NCI-H1105 treated with DMSO at 0.1 percent for 48 hours (cell line): Measurements from ENCODE around the gene SIRT2.
"Not testable (repeated sequence)": the region's sequence is repeated elsewhere in the genome, so short reads cannot be mapped to it uniquely, and the experiment has no call there.

Experiments
- DNase-seq: peaks from one replicate; lab custom pipeline; 2025; lab: John Stamatoyannopoulos, UW

Gene SIRT2

GRCh38 chr19:38869160-38869835 lies 30.1 kb downstream of the SIRT2 start:
- DNase-seq = no peak

DNA sequence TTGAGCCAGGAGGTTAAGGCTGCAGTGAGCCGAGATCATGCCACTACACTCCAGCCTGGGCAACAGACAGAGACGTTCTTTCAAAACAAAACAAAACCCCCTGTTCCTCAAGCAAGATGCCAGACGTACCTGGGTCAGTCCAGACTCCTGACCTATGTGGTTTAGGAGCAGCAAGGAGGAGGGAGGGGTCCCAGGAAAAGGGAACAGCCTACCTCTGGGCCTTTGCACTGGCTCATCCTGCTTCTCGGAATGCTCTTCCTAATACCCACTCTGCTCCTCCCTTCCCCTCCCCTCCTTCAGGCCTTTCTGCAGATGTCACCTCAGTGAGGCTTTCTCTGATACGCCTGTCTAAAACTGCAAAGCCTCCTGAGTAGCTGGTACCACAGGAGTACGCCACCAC lies 30.9 kb downstream of the SIRT2 start:
- DNase-seq = no peak

DNA sequence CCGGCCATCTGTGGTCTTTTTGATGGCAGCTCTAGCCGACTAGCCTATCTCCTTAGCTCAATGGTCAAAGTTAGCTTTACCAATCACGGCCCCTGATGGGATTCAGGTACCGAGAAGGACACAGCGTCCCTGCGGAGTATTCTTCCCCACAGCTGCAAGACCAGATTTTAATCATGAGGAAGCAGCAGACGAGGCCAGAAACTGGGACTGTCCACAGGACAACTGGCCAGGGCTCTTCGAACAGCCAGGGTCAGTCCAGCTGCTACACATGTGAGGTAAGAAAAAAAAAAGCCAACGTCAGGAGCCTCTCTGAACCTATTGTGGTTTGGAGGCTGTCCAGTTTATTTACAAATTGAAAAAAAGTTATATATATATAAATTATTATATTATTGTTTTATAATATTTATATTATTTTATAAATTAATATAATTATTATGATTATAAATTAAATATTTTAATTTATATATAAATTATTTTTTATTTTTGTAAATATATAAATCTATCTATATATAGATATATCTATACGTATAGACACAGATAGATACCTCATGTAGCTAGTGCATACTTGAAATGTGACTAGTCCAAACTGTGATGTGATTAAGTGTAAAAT lies 32.1 kb downstream of the SIRT2 start:
- no peak for DNase-seq

GRCh38 chr19:38862321-38863059 lies 36.9 kb downstream of the SIRT2 start:
- peak; percentile 98 for DNase-seq

GRCh38 chr19:38861368-38861767 lies 38.0 kb downstream of the SIRT2 start:
- no peak for DNase-seq

- not testable (repeated sequence) for DNase-seq
Observed at GRCh38 chr19:38859631-38860204, 39.7 kb downstream of the SIRT2 start.

- no peak for DNase-seq
Observed at GRCh38 chr19:38856813-38857212, 42.6 kb downstream of the SIRT2 start.

DNA sequence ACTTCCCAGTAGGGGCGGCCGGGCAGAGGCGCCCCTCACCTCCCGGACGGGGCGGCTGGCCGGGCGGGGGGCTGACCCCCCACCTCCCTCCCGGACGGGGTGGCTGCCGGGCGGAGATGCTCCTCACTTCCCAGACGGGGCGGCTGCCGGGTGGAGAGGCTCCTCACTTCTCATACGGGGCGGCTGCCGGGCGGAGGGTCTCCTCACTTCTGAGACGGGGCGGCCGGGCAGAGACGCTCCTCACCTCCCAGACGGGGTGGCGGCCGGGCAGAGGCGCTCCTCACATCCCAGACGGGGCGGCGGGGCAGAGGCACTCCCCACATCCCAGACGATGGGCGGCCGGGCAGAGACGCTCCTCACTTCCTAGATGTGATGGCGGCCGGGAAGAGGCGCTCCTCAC lies 43.7 kb downstream of the SIRT2 start:
- DNase-seq = not testable (repeated sequence)

DNA sequence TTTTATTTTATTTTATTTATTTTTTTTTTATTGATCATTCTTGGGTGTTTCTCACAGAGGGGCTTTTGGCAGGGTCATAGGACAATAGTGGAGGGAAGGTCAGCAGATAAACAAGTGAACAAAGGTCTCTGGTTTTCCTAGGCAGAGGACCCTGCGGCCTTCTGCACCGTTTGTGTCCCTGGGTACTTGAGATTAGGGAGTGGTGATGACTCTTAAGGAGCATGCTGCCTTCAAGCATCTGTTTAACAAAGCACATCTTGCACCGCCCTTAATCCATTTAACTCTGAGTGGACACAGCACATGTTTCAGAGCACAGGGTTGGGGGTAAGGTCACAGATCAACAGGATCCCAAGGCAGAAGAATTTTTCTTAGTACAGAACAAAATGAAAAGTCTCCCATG lies 44.5 kb downstream of the SIRT2 start:
- DNase-seq = not testable (repeated sequence)

DNA sequence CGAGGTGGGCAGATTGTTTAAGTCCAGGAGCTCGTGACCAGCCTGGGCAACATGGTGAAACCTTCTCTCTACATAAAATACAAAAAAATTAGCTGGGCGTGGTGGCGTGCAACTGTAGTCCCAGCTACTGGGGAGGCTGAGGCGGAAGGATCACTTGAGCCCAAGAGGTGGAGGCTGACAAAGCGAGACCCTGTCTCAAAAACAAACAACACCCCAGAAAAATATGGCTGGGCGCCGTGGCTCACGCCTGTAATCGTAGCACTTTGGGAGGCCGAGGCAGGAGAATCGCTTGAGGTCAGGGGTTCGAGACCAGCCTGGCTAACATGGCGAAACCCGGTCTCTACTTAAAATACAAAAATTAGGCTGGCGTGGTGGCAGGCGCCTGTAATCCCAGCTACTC lies 46.2 kb downstream of the SIRT2 start:
- DNase-seq = no peak

GRCh38 chr19:38852231-38853044 lies 47.0 kb downstream of the SIRT2 start:
- no peak for DNase-seq

- peak; percentile 69 for DNase-seq
Observed at GRCh38 chr19:38851622-38852230, 47.7 kb downstream of the SIRT2 start.

DNA sequence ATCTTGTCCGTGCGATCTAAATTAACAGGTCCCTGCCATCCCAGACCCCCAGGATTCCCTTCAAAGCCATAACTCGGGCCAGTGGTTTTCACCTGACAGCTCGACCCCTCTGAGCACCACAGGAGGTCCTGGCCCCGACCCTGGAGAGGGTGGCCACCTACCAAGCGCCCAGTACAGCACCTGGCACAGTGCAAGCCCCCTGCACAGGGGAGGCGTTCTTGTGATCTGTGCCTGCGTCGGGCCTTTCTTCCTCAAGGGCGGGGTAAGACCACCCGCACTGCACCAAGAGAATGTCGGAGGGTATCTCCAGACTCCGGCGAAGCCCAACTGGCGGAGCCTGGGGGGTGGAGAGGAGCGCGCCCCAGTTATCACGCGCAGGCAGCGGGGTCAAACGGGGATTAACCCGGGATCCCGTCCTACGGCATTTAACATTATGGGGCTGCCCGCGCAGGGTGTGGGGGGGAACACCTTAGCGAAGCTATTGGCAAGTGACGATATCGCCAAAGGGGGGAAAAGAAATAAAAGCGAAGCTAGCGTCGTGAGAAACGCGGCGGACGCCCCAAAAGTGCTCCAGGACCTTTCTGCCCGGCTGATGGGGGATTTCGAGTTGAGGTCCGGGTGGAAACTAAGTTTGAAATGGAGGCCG lies 48.3 kb downstream of the SIRT2 start:
- DNase-seq = no peak

GRCh38 chr19:38850436-38850975 lies 48.9 kb downstream of the SIRT2 start:
- DNase-seq = no peak

GRCh38 chr19:38849860-38850435 lies 49.5 kb downstream of the SIRT2 start, which contains the start of gene HNRNPL:
HNRNPL (minus strand) TSS chr19:38849986; CDS start chr19:38849966, 20 bp downstream.
- DNase-seq = peak; percentile 100

GRCh38 chr19:38849147-38849859 lies 50.1 kb downstream of the SIRT2 start:
- peak; percentile 95 for DNase-seq

- no peak for DNase-seq
Observed at GRCh38 chr19:38848299-38849146, 50.9 kb downstream of the SIRT2 start.

- no peak for DNase-seq
Observed at GRCh38 chr19:38846097-38846496, 53.3 kb downstream of the SIRT2 start.
